Esophagus squamous epithelium (tissue), 4 donors: ENCODE measurements around the gene SOX8.

Experiments used
- POLR2A ChIP-seq, 4 donors: fragments of 450-650 bp; IDR thresholded peaks; one replicate each; pipeline ENCODE4 v1.6.1; 2017; ENCODE audit warnings: antibody characterized with exemption in 4 of 4, mild to moderate bottlenecking in 4 of 4, moderate library complexity in 3 of 4
- TF ChIP-seq, protein P1 (sequence below), 6 experiments: fragments of 450-650 bp in 4 of 6; fragments of 200-600 bp in 2 of 6; sonication (generic) in 2 of 6; IDR thresholded peaks; one replicate each; pipeline ENCODE4 v1.5.1; 2016 to 2019; ENCODE audit warnings: antibody characterized with exemption in 6 of 6, mild to moderate bottlenecking in 4 of 6, moderate library complexity in 4 of 6

DNA sequence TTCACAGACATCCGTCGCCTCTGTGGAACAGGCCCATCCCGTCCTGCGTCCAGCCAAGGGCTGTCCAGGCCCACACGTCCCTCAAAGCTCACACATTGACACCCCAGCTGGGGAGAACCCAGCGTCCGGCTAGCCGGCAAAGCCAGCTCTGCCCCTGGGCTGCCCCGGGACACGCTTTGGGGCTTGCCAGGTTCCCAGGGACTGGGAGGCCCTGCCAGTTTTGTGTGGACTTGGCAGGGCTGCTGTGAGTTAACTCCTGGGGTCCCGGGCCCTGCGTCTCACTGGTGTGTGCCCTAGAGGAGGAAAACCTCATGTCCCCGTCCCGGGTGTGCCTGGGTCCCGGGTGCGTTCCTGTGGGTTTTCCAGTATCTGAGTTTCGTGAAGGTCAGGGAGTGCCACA, 6.3 kb downstream of the SOX8 start:
- TF ChIP-seq, protein P1, sequence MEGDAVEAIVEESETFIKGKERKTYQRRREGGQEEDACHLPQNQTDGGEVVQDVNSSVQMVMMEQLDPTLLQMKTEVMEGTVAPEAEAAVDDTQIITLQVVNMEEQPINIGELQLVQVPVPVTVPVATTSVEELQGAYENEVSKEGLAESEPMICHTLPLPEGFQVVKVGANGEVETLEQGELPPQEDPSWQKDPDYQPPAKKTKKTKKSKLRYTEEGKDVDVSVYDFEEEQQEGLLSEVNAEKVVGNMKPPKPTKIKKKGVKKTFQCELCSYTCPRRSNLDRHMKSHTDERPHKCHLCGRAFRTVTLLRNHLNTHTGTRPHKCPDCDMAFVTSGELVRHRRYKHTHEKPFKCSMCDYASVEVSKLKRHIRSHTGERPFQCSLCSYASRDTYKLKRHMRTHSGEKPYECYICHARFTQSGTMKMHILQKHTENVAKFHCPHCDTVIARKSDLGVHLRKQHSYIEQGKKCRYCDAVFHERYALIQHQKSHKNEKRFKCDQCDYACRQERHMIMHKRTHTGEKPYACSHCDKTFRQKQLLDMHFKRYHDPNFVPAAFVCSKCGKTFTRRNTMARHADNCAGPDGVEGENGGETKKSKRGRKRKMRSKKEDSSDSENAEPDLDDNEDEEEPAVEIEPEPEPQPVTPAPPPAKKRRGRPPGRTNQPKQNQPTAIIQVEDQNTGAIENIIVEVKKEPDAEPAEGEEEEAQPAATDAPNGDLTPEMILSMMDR (IDR thresholded peaks at IDR 0.05): no peak
- no peak for TF ChIP-seq POLR2A (IDR thresholded peaks at IDR 0.05)
